Left lung (tissue), 10 donors: ENCODE measurements around the gene SFXN4. TPM values are rescaled to one million over a fixed set of nuclear protein-coding genes. Genes with fewer than 3 reads are reported as not detected.
A peak's percentile ranks its signal among the peaks of the same experiment; 100 is the strongest.

Experiments
- ATAC-seq: fragments of 200-7000 bp; cut with Tn5 transposase; one replicate; pipeline ENCODE4 v1.9.1; 2020; ENCODE audit warnings: moderate library complexity
- DNase-seq, 4 donors: peaks; one replicate each; pipeline ENCODE4 v3.0.0-alpha.2; 2013 to 2020
- H3K27ac ChIP-seq, 2 donors: fragments of 200-600 bp; sonication (generic) in 1 of 2; one replicate each; pipeline versions ENCODE4 v1.5.0 to v1.8.0; 2020 to 2021
- H3K27me3 ChIP-seq, 2 donors: fragments of 200-600 bp; sonication (generic) in 1 of 2; one replicate each; pipeline versions ENCODE4 v1.5.0 to v1.8.0; 2020 to 2021
- H3K36me3 ChIP-seq, 2 donors: fragments of 200-600 bp; sonication (generic) in 1 of 2; one replicate each; pipeline versions ENCODE4 v1.5.0 to v1.8.0; 2020 to 2021
- H3K4me1 ChIP-seq, 2 donors: fragments of 200-600 bp; one replicate each; pipeline ENCODE4 v1.8.0; 2021
- H3K4me3 ChIP-seq, 2 donors: fragments of 200-600 bp; sonication (generic) in 1 of 2; one replicate each; pipeline versions ENCODE4 v1.5.0 to v1.8.0; 2020 to 2021; ENCODE audit warnings: mild to moderate bottlenecking in 1 of 2
- H3K9me3 ChIP-seq, 2 donors: fragments of 200-600 bp; sonication (generic) in 1 of 2; one replicate each; pipeline versions ENCODE4 v1.5.0 to v1.8.0; 2020 to 2021
- intact Hi-C, 2 donors: fragments of 100-400 bp; cut with DNase I; formaldehyde crosslinking; loops; one replicate each; pipeline versions ENCODE4 v1.11.2 to v1.14.2; 2022
- polyA plus RNA-seq, 6 donors: library from polyadenylated mRNA; unstranded; fragments of 120-200 nt; gene quantifications; one replicate each; pipeline ENCODE4 v1.2.1, GENCODE V29; 2013; ENCODE audit not compliant: insufficient read length in 6 of 6
- total RNA-seq, 2 donors: library from RNA; stranded (reverse); fragmentation: NEBNext Ultra II Directional; extraction: Animal tissue kit (Norgen Biotek cat#: 25700); gene quantifications; one replicate each; pipeline ENCODE4 v1.2.1, GENCODE V29; 2021
- TF ChIP-seq, protein P1 (sequence below), 2 donors: fragments of 200-600 bp; sonication (generic) in 1 of 2; IDR thresholded peaks; one replicate each; pipeline versions ENCODE4 v1.5.0 to v1.8.0; 2021; ENCODE audit warnings: antibody characterized with exemption in 2 of 2
- donor health status: DM: no; HTN: yes; CAD: no.
- donor health status: DM: no; HTN: no; CAD: no.

SFXN4 gene
- total and polyA plus RNA-seq, 8 donors, result 13.2 to 34.2 (median 24.1) TPM

DNA sequence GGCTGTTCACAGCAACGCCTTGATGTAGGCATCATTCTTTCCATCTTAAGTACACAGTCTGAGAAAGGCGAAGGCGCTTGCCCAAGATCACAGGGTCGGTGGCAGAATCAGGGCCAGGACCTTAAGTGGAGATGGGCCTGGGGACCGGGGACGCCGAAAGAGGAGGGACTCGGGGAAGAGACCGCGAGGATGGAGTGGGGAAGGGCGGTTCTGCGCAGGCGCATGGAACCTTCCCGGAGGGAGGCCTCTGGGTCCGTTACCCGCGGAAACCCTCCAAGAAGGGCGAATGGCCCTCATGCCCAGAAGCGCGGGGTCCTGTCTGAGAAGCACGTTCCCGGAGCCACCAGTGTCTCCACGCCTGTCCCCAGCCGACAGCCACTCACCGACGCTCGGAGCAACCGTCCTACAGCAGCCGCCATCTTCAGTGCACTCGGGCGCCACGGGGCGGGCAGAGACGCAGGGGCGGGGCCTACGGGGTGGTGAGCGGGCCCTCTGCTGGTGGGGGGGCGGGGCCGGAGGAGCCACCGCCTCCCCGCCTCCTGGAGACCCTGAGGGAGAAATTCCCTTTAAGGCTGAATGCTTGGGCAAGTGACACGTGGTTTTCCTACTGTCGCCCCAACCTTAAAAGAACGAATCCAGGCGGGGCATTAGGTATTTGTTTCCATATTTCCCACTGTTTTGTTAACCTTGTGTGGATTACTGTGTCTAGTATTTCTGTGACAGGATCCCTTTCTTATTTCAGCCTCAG lies 13.0 kb upstream of the SFXN4 start, which contains the start of gene PRDX3:
Gene PRDX3 (minus strand): TSS at position 441 of the 748 bp plus-strand sequence. CDS start 22 bp downstream, at position 419.
- peaks cover 5 to 23% of the 10 kb centered on the region in 2 donors for H3K4me1 ChIP-seq
- H3K27me3 ChIP-seq, result no peaks in the 10 kb centered on the region
- peak within 1 kb of the TSS; percentile 84 to 90 for H3K27ac ChIP-seq
- DNase-seq, result peak; percentile 92 to 99 (median 94)
- no peaks in the 10 kb centered on the region for H3K9me3 ChIP-seq
- TF ChIP-seq, protein P1, sequence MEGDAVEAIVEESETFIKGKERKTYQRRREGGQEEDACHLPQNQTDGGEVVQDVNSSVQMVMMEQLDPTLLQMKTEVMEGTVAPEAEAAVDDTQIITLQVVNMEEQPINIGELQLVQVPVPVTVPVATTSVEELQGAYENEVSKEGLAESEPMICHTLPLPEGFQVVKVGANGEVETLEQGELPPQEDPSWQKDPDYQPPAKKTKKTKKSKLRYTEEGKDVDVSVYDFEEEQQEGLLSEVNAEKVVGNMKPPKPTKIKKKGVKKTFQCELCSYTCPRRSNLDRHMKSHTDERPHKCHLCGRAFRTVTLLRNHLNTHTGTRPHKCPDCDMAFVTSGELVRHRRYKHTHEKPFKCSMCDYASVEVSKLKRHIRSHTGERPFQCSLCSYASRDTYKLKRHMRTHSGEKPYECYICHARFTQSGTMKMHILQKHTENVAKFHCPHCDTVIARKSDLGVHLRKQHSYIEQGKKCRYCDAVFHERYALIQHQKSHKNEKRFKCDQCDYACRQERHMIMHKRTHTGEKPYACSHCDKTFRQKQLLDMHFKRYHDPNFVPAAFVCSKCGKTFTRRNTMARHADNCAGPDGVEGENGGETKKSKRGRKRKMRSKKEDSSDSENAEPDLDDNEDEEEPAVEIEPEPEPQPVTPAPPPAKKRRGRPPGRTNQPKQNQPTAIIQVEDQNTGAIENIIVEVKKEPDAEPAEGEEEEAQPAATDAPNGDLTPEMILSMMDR (IDR thresholded peaks at IDR 0.05), result no peak
- peak; percentile 100 for ATAC-seq
- peaks cover 0 to 20% of the 10 kb centered on the region in 2 donors for H3K36me3 ChIP-seq
- intact Hi-C loops, result no loop called here
- peak within 1 kb of the TSS; percentile 73 to 80 for H3K4me3 ChIP-seq

DNA sequence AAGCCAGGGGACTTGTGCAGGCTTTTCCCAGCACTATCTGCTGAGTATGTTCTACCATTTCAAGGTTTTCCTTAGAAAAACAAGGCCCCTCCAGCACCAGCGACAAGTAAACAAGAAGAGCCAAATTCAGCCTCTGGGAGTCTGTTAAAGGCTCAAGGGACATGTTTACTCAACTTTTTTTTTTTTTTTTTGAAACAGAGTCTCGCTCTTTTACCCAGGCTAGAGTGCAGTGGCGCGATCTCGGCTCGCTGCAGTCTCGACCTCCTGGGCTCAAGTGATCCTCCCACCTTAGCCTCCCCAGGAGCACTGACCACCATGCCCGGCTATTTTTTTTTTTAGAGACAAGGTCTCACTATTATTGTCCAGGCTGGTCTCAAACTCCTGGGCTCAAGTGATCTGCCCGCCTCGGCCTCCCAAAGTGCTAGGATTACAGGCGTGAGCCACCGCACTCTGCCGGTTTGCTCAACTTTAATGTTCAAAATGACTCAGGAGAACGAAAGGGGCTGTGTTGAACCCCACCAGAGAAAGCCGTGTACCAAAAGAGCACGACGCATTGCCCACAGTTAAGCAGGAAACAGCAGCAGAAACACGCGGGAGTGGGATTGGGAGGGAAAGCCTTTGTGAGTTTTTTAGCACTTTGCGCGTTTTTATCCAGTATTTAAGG lies 12.3 kb upstream of the SFXN4 start:
- no peaks in the 10 kb centered on the region for H3K9me3 ChIP-seq
- peak; percentile 34 for ATAC-seq
- peak overlapping the region; percentile 84 to 90 for H3K27ac ChIP-seq
- peaks cover under 1 to 27% of the 10 kb centered on the region in 2 donors for H3K36me3 ChIP-seq
- intact Hi-C loops, result no loop called here
- no peak for DNase-seq
- TF ChIP-seq, protein P1 (IDR thresholded peaks at IDR 0.05), result no peak
- H3K27me3 ChIP-seq, result no peaks in the 10 kb centered on the region
- peaks cover 5 to 23% of the 10 kb centered on the region in 2 donors for H3K4me1 ChIP-seq
- H3K4me3 ChIP-seq, result peak overlapping the region; percentile 73 to 80

DNA sequence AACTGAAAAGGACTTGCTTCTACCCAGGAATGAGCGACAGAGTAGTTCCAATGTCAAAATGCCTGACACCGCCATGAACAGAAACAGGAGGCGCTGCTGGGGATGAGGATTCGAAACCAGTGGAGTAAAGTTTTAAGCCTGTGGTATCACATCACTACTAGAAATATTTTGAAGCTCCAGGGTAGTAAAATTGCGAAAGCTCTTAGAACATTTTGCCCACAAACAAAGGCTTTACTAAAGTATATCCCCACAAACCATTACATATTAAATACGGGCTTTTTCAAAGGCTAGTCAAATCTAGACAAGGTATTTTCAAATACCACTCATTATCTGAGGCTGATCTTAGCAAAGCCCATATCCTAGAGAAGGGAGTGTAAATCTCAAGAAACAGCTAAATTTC lies 10.7 kb upstream of the SFXN4 start:
- TF ChIP-seq, protein P1 (IDR thresholded peaks at IDR 0.05), result no peak
- Histone ChIP-seq H3K36me3 (peaks cover 10 to 44% of the 10 kb centered on the region in 2 donors), H3K27me3 (no peaks in the 10 kb centered on the region), H3K9me3 (no peaks in the 10 kb centered on the region), H3K4me3 (no peak overlapping the region), H3K27ac (no peak overlapping the region), H3K4me1 (peaks cover 5 to 23% of the 10 kb centered on the region in 2 donors)
- ATAC-seq, result no peak
- no peak for DNase-seq
- intact Hi-C loops, result no loop called here

DNA sequence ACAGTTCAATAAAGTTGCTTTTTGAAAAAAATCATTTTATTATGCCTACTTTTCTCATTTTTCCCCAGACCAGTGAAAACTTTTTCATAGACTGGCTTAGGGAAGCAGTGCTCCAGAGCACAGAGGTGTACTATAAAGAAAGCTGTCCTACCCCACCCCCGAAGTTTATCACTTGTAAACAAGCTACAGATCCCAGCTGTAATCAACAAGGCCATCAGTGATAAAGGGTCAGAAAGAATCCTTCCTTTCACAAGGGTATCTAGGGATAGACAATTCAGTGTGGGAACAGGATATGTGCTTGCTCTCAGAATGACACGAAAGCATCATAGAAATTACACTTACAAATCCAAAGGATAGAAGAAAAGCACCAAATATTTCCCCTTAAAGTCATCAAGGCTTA lies 8.6 kb upstream of the SFXN4 start:
- peaks cover 10 to 65% of the 10 kb centered on the region in 2 donors for H3K36me3 ChIP-seq
- ATAC-seq, result no peak
- no peak for DNase-seq
- H3K4me3 ChIP-seq, result no peak overlapping the region
- H3K27me3 ChIP-seq, result no peaks in the 10 kb centered on the region
- H3K9me3 ChIP-seq, result no peaks in the 10 kb centered on the region
- peaks cover 4 to 22% of the 10 kb centered on the region in 2 donors for H3K4me1 ChIP-seq
- TF ChIP-seq, protein P1 (IDR thresholded peaks at IDR 0.05), result no peak
- H3K27ac ChIP-seq, result no peak overlapping the region
- intact Hi-C loops, result no loop called here

DNA sequence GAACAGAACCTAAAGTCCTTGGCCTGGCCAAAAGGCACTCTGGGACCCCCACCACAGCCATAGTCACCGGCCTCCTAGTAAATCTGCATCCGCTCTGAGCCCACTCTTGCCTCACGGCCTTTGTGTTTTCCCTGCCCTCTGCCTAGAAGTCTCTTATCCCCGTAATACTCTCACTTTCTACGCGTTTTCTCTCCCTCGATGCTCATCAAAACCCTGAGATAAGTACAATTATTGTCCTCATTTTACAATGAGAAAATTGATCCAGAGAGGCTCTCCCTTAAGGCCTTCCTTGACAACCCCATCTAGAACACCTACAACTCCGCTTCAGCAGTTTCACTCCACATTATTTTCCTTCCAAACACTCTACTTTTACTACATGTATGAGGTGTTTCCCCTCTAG lies 1.5 kb upstream of the SFXN4 start:
- Histone ChIP-seq H3K36me3 (peaks cover 2 to 52% of the 10 kb centered on the region in 2 donors), H3K4me1 (peaks cover 3 to 24% of the 10 kb centered on the region in 2 donors), H3K27ac (peak overlapping the region in 1 of 2 donors; percentile 89), H3K4me3 (no peak overlapping the region), H3K27me3 (no peaks in the 10 kb centered on the region), H3K9me3 (no peaks in the 10 kb centered on the region)
- DNase-seq (no peak), ATAC-seq (no peak)
- intact Hi-C loops, result no loop called here
- TF ChIP-seq, protein P1 (IDR thresholded peaks at IDR 0.05), result no peak
